NCI-H345 (cell line): ENCODE data around the gene EPB41L1.

Experiments used
- DNase-seq: peaks from one replicate; lab custom pipeline; 2025; lab: John Stamatoyannopoulos, UW

EPB41L1 gene

DNA sequence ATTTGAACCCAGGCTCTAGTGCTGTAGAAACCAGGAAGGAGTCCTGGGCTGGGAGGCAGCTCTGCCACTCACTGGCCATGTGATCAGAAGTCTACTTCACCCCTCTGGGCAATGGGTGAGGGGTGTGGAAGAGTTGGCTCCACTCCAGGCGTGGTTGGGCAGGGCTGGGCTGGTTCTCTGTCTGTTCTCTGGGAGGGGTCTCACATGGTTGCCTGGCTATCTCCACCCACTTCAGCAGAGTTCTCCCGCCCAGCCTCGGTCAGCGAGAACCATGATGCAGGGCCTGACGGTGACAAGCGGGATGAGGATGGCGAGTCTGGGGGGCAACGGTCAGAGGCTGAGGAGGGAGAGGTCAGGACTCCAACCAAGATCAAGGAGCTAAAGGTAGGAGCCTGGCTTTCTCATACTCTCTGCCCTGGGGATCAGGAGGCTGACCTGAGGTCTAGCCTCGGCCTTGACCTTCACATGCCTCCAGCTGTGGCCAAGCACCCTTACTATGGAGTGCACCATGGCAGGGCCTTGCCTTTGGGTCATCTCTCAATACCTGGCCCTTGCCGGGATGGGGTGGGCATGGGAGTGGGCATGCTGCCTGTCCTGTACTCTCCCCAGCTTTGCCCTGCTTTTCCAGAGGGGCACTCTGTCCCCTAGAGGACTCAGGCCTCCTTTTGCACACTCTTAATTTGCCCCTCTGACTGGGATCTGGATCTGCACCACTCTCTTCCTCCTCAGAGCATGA is 39.6 kb downstream of the EPB41L1 start:
- DNase-seq, result no peak

DNA sequence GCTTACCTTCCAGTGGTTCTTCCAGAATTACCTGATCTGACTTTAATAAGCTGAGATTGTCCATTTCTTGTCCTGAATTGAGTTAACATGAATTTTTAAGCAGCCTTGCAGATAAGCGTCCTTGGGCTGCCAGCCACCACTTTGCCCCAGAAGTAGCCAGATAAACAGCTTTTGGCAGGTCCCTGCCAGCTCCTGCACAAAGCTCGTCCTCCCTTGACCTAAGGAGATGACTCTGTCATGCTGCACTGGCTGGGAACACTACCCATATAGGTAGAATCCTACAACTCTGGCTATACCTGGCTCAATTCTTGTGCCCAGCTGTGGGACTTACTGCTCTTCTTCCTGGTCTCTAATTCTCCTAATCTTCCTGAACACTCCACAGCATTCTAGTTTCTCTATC is 42.1 kb downstream of the EPB41L1 start:
- no peak for DNase-seq

DNA sequence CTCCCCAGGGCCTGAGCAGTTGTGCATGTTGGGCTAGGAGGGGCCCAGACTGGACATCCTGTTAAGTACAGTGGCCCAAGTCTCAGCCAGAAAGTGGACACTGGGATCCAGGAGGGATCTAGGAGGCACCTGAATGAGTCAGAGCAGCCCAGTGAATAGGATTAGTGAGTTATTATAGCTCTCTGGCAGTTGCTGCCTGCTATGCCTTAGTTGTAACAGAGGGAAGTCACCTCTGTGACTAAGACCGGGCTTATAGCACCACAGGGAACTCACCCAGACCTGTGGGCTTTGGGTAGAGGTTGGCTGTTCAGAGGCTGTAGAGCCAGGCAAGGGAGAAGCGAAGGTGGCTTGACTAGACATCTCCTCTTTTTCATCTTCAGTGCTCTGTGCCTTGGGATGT is 42.7 kb downstream of the EPB41L1 start:
- DNase-seq, result no peak

DNA sequence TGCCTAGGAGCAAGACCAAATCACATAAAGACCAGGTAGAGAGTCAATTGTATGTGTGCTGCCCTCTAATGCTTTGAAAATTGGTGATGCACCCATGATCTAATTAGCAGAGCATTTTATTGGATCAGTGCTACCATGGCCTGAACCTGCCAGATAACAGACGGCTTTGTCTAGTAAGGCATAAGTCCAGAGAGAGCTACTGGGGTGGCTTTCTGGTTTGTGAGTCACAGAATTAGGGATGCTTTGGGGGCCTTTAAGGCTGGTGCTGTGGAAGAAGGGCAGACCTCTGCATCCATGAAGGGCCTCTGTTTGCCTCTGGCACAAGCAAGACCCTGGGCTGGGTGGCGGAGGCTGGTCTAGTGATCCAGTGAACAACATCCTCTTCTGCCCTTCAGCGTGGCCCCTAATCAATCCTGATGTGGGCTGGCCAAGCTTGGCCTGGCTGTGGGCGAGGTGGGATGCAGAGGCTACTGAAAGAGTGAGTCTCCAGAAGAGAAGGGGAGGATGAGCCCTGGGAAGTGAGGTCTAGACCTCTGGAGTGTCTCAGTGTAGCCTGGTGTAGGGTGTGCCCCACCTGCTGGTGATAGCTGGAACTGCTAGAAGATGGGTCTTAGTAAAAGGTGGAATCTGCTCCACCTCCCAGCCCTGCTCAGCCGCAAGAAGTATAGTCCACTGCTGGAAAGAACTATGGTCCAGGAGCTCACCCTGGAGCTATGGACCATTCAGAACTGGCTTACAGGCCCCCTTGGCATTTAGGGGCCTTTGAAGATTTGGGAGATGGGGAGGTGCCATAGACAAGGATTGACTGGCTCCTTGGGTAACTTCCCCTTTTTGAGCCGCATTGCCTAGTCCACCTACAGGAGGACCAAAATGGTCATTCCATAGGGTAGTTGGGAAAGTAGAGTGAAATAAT is 45.1 kb downstream of the EPB41L1 start:
- DNase-seq, result peak; percentile 80

DNA sequence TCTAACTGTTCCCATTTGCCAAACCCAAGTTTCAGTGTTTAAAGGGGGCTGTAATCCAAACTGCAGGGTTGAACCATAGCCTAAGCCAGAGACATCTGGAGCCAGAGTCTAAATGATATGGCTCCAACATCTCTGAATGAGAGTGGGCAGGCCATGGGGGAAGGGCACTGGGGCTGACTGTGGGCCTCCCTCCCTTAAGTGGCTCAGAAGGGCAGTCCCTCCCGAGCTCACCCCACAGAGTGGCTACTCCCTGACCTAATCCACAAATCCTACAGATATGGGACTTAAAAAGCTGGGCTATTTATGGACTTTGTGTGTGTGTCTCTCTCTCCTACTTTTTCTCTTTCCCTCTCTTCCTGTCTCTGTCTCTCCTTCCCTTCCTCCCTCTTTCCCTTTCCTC is 45.9 kb downstream of the EPB41L1 start:
- no peak for DNase-seq

DNA sequence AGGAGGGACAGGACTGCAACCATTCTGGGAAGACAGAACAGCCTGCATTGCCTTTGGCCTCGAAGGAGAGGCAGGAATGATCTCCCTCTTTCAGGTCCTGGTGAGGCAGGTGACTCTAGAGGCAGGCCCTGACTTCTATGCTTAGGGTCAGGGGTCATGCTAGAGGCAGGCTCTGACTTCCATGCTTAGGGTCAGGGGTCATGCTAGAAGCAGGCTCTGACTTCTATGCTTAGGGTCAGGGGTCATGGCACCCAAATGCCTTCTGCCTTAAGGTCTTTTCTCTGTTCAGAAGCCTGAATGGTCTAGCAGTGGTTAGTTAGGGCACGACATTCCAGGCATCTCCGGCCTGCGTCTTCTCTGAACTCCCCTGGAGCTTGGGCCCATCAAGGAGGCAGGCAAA is 46.7 kb downstream of the EPB41L1 start:
- no peak for DNase-seq

DNA sequence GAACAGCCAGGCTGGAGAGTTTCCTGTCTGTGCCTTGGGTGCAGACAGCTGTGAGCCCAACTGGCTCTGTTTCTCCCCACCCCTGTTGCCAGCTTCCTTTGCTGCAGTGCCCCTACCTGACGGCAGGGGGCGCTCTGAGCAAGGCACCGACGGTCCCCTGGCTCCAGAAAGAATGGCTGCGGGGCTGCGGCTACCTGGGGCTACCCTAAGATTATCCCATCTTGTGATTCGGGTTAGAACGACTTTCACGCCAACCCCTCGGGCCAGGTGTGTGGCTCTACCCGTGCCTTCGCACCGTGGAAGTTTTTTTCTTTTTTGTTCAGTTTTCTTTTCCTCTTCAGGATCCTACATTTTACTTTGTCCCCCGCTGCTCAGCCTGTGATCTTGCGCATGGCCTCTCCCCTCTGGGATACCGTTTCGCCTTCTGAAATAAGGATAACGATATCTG is 48.4 kb downstream of the EPB41L1 start:
- peak; percentile 61 for DNase-seq

DNA sequence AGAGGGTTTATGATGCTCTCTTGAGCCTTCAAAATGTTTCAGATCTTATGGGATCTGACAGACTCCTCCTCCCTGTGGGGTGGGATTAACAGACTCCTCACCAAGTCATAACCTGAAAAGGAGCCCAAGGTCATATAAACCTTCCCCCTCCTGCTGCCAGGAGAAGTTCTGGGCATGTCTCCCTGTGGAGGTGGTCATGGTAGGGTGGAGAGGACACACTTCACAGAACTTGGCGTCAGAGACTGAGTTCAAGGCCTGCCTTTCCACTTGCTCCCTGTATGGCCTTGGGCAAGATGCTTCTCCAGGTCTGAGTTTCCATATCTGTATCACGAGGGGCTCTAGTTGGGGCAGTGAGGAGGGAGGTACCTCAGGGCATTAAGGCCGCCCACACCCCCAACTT is 49.3 kb downstream of the EPB41L1 start:
- DNase-seq, result no peak

DNA sequence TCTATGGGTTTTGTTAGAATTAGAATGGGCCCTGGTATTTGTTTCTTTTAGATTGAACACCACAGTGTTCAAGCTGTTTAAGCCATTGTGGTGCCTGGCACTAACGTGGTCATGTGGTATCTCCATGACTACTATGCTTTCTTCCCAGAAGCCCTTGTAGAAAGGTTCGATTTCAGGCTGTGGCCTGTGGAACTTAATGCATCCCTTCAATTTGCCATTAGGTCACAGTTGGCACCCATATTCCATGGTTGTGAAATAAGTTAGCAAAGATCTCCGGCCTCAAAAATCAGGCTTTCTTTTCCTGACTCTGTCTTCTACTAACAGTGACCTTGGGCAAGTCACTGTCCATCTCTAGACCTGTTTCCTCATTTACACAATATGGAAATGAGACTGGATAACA is 50.5 kb downstream of the EPB41L1 start:
- DNase-seq, result no peak

DNA sequence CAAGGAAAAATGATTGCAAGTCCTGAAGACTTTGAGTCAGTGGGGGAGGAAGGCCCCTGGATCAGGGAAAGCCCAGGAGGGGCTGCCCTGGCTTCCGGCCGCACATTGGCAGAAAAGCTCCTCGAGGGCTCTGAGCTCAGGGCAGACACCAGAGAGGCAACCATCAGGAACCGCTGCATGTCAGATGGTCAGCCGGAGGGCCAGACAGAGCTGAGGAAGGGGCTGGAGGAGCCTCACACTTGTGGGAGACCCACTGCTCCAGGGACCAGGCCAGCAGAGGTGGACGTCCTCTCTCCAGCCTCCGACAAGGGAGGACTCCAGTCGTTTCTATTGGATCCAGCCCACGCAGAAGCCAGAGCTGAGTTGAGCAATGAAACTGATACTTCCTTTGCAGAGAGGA is 51.5 kb downstream of the EPB41L1 start:
- DNase-seq, result no peak

DNA sequence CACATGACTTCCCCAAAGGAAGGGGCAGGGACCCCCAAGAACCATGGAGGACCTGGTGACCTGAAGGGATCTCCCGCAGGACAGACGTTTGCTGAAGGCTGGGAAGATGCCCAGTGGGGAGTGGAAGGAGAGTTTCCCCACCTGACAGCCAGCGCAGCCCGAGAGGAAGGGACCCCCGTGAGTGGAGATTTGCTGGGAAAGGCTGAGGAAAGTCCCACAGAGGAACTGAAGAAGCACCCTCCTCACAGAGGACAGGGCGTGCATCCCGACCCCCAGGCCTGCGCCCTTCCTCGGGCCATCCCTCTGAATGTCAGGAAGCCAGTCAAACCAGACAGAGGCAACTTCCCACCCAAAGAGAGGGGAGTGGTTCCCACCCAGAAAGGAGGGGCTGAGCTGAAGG is 52.1 kb downstream of the EPB41L1 start:
- no peak for DNase-seq

DNA sequence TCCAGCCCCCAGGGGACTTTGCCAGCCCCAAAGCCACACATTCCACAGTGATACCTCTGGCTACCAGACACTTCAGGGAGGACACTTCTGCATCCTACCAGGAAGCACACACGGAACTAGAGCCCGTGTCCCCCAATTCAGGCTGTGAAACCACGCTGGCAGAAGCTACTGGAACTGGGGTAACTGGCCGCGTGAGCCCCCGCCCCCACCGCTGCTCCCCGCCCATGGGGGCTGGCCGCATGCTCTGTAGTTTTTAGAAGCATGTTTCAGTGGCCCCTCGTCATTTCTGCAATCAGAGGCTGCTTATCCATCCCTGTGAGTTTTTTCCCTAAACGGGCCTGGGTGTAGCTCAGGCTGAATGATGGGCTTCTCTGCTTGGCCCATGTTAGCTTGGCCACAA is 53.1 kb downstream of the EPB41L1 start:
- no peak for DNase-seq

DNA sequence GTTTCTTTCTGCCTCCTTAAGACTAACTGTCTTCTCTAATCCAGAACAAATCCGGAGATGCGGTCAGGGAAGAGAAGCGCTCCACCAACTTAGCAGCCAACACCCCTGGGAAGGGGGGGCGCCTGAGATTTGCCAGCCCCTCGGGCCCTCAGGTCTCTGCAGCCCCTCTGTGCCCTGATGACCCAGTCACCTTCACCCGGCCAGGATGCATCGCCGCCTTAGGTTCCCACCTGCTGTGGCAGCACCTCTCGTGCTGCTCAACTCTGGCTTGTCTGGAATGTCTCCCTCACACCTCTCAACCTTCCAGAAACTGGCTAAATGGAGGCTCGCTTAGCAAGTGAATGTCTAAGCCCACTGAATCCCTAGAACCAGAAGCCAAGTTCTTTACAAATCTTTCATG is 53.7 kb downstream of the EPB41L1 start:
- no peak for DNase-seq

DNA sequence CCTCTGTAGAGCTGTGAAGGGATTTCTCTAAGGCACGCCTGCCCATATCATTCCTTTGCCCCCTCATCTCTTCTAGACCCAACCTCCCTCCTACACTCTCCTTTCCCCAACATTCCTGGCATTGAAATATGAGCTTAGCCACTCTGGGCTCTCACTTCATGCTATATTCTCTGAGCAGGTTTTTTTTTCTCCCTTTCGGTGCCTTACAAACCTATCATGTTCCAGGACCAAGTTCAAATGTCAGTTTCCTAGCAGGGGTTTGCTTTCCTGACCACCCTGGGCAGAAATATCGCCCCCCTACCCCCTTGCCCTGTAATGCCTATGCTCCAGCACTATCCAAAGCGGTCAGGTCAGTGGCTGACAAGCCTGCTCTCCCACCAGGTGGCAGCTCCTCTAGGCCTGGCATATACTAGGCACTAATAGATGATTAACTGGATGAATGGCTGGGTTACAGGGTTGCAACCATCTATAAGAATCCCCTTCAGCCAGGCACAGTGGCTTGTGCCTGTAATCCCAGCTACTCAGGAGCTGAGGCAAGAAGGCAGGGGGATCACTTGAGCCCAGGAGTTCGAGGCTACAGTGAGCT is 56.0 kb downstream of the EPB41L1 start:
- DNase-seq, result no peak

DNA sequence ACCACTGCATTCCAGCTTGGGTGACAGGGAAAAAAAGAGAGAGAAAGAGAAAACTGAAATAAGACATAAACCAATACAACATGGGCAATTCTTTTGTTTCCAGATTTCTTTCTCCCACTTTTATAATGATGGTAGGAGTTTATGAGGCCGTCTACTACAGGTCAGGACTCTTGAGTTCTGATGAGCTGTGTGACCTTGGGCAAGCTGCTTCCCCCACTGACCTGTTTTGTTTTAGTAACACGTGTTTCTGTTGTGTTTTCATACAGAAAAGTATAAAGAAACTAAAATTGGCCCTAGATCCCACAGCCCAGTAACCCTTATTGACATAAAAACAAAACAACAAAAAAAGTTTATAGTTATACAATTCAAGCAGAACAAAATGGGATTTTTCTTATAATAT is 58.8 kb downstream of the EPB41L1 start:
- DNase-seq, result no peak

DNA sequence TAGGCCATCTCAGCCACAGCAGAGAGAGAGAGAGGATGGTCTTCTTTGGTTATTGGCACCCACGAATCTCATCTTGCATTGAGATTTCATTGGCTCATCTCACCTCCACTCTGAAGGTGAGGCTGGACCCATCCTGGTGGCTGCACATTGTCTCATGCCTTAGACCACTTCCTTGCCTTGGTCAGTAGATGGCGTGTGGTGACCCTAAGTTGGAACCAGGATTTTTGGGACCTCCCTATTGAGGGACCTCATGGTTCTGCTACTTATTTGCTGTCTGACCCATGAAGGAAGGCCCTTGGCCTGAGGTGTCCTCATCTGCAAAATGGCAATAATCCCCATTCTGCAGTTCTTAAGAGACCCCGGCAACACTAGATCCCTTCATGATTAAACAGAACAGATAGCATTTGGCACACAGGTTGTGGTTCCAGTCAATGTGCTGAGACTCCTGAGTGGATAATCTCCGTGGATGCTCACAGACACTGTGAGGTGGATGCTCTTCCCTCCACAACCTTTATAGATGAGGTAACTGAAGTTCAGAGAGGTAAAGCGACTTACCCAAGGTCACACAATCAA is 60.2 kb downstream of the EPB41L1 start:
- DNase-seq, result peak; percentile 16

DNA sequence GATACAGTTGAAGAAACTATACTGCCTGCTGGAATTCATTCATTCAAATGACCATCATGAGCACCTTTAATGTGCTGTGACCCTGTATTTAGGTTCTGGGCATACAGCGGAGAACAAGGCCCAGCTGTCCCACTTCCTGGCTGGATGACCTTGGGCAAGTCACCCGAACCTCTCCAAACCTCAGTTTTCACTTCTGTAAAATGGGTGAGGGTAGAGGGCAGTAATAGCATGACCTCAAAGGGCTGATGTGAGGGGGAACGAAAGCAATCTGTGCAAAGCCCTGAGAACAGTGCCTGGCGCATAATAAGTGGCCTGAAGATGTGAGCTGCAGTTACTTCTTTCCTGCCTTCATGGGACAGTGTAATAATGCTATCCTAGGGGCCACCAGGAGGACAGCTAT is 61.2 kb downstream of the EPB41L1 start:
- no peak for DNase-seq

DNA sequence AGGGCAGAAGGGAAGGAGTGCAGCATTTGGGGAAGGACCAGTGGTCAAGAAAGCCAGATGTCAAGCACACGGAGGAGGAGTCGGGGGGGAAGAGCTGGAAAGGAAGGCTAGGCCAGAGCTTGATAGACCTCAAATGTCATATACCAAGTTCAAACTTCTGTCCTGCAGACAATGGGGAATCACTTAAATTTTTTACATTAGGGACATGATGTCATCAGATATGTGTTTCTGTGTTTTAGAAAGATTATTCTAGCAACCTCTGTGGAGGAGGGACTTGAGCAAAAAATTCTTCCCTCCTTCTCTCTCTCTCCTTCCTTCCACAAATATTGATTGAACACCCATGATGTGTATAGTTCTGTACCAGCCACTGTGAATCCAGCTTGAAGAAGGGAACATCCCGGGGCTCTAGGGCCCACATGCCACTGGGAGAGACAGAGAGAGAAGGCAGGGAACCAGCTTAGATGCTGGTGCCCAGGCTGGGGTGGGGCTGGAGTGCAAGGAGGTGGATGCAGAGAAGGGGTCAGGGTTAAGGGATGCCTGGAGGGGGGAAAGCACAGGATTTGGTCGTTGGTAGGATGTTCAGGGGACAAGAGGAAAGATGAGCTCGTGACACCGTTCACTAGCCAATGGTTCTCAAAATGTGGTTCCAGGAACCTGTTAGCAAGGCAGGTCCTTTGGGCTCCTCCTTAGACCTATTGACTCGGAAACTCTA is 61.9 kb downstream of the EPB41L1 start:
- no peak for DNase-seq

DNA sequence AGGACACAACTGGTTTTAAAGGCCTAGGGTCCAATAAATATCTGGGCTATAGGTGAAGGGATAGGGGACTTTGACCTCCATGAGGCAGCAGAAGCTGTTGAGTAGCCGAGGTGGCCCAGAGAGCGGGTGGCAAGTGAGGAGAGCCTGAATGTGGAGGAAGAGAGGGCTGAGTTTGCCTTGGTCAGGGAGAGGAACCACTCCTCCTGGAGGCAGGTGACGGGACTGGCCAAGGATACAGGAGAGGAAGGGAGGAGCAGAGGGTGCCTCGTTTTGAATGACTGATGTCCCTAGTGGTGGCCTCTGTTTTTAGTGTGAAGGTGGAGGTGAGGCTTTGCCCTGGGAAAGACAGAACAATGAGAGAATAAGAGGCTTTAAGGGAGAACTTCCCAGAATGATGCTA is 62.7 kb downstream of the EPB41L1 start:
- DNase-seq, result no peak

DNA sequence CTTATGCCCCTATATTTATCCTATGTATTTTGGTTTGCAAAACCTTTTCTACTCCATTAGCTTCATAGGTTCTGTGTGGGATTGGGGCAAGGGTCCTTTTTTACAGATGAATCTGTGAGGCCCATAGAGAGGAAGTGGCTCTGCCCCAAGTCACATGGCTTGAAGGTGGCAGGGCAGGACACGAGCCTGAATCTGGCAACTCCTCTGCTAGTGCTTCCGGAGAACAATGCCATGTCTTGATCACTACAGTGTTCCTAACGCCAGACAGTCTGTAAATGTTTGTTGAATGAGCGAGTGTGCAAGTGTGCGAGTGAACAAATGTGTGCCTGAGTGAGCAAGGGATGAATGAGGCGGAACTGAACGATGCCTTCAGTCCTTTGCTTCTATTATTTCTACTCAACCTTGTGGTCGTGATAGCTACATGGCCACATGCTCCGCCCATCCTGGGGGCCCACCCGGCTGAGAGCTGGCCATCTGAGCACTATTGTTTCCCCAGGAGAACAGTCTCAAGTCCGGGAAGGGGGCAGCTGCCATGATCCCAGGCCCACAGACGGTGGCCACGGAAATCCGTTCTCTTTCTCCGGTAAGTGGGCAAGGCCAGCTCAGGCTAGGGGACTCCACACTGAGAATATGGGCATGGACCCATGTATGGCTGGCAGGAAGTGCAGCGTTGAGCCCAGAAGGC is 64.0 kb downstream of the EPB41L1 start:
- no peak for DNase-seq

DNA sequence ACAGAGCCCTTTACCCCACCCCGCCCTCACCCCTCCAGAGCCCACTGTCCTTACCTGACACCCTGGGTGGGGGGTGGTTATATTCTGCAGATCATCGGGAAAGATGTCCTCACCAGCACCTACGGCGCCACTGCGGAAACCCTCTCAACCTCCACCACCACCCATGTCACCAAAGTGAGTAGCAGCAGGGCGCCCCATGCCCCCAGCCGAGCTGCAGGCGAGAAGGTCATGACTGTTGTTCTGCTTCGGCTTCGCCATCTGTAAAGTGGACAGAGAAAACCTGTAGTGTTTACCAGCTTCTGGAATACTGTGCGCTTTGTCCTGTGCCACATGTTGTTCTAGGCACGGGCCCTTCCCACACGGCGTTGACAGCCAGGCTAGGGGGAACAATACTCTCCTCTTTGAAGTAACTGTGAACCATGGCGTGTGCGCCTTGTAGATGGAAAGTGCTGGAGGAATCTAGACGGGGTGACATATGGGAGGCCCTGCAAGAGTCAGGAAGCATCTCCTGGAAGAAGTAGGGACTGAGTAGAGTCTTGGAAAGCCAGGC is 65.2 kb downstream of the EPB41L1 start:
- no peak for DNase-seq
